Mesothelial cell of epicardium (in vitro differentiated cells): ENCODE measurements around the gene FMR1NB. TPM values are rescaled to one million over a fixed set of nuclear protein-coding genes. Genes with fewer than 3 reads are reported as not detected.

Source experiments
- DNase-seq, 2 experiments: peaks; one replicate each; pipeline ENCODE4 v3.0.0; 2021; ENCODE audit warnings: low spot score in 2 of 2; ENCODE audit not compliant: unreplicated experiment in 2 of 2
- H3K27ac Mint-ChIP-seq: 2 replicates; pipeline ENCODE4 v1.8.0; 2021; ENCODE audit warnings: mixed read lengths
- H3K27me3 Mint-ChIP-seq: 2 replicates; pipeline ENCODE4 v1.8.0; 2021; ENCODE audit warnings: low read depth, mixed read lengths
- H3K36me3 Mint-ChIP-seq: 2 replicates; pipeline ENCODE4 v1.8.0; 2021; ENCODE audit warnings: mixed read lengths
- H3K4me1 Mint-ChIP-seq: 2 replicates; pipeline ENCODE4 v1.8.0; 2021; ENCODE audit warnings: mixed read lengths
- H3K4me3 Mint-ChIP-seq: 2 replicates; pipeline ENCODE4 v1.8.0; 2021; ENCODE audit warnings: mild to moderate bottlenecking, moderate library complexity, mixed read lengths
- H3K9me3 Mint-ChIP-seq: 2 replicates; pipeline ENCODE4 v1.8.0; 2021; ENCODE audit warnings: mixed read lengths
- CTCF ChIP-seq: fragments of 200-600 bp; sonication (generic); IDR thresholded peaks from one replicate; pipeline ENCODE4 v1.5.0; 2021; ENCODE audit warnings: antibody characterized with exemption; ENCODE audit not compliant: unreplicated experiment
- total RNA-seq: library from RNA; stranded (reverse); gene quantifications from 3 replicates; pipeline ENCODE4 v1.2.1, GENCODE V29; 2021

FMR1NB gene
- total RNA-seq, 1 donor from 2014 or later = not detected

GRCh38 chrX:148043271-148043855, 62.2 kb downstream of the FMR1NB start:
- Mint-ChIP-seq H3K4me3 (no peak overlapping the region), H3K9me3 (peaks cover 31% of the 10 kb centered on the region), H3K27ac (no peak overlapping the region), H3K36me3 (no peaks in the 10 kb centered on the region), H3K4me1 (peaks cover 13% of the 10 kb centered on the region), H3K27me3 (peaks cover 3% of the 10 kb centered on the region)
- TF ChIP-seq CTCF = no peak
- DNase-seq = no peak

- TF ChIP-seq CTCF = no peak
- Mint-ChIP-seq H3K4me3 (no peak overlapping the region), H3K27me3 (peaks cover 4% of the 10 kb centered on the region), H3K9me3 (peaks cover 27% of the 10 kb centered on the region), H3K36me3 (no peaks in the 10 kb centered on the region), H3K4me1 (peaks cover 13% of the 10 kb centered on the region), H3K27ac (no peak overlapping the region)
- no peak for DNase-seq
Observed at GRCh38 chrX:148047200-148047599, 66.1 kb downstream of the FMR1NB start.

DNA sequence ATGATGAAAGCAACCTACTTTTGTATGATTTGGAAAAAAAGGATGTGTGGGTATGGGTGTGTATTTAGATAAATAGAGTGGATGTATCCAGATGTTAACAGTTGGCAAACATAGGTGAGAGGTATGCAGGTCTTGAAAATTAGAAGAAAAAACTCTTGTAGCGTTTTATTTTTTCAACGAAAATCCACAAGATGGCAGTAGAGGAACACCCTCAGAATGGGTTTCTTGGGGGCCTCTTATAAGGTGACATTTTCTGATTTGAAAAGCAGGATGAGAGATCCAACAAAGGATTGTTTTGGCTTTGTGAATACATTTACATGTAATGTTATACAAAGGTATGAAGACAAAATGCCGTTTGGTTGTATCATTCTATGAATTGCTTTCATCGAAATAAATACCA, 68.3 kb downstream of the FMR1NB start:
- peaks cover 13% of the 10 kb centered on the region for H3K4me1 Mint-ChIP-seq
- peaks cover 1% of the 10 kb centered on the region for H3K27me3 Mint-ChIP-seq
- H3K4me3 Mint-ChIP-seq = no peak overlapping the region
- H3K36me3 Mint-ChIP-seq = no peaks in the 10 kb centered on the region
- H3K9me3 Mint-ChIP-seq = peaks cover 23% of the 10 kb centered on the region
- peak; percentile 57 for TF ChIP-seq CTCF
- no peak overlapping the region for H3K27ac Mint-ChIP-seq
- DNase-seq = no peak

GRCh38 chrX:148051973-148052372, 70.8 kb downstream of the FMR1NB start:
- no peak for TF ChIP-seq CTCF
- Mint-ChIP-seq H3K4me3 (no peak overlapping the region), H3K9me3 (peaks cover 20% of the 10 kb centered on the region), H3K4me1 (peaks cover 8% of the 10 kb centered on the region), H3K27me3 (peaks cover 1% of the 10 kb centered on the region), H3K36me3 (no peaks in the 10 kb centered on the region), H3K27ac (no peak overlapping the region)
- DNase-seq = no peak

GRCh38 chrX:148067285-148067684, 86.1 kb downstream of the FMR1NB start:
- H3K9me3 Mint-ChIP-seq = peaks cover 66% of the 10 kb centered on the region
- no peak overlapping the region for H3K27ac Mint-ChIP-seq
- no peak overlapping the region for H3K4me3 Mint-ChIP-seq
- H3K4me1 Mint-ChIP-seq = no peaks in the 10 kb centered on the region
- DNase-seq = no peak
- no peak for TF ChIP-seq CTCF
- no peaks in the 10 kb centered on the region for H3K36me3 Mint-ChIP-seq
- no peaks in the 10 kb centered on the region for H3K27me3 Mint-ChIP-seq
